Measurements from ENCODE around the gene MRPS25. TPM values are rescaled to one million over a fixed set of nuclear protein-coding genes. Genes with fewer than 3 reads are reported as not detected.

The MRPS25 gene
- polyA plus RNA-seq, 1 donor: 53.2 TPM

GRCh38 chr3:15083252-15083651 lies 18.1 kb upstream of the MRPS25 start:
- DNase-seq (ENCODE audit: low read depth): no peak

GRCh38 chr3:15081960-15082664 lies 17.0 kb upstream of the MRPS25 start:
- no peak for DNase-seq (ENCODE audit: low read depth)

GRCh38 chr3:15079091-15079490 lies 14.0 kb upstream of the MRPS25 start:
- no peak for DNase-seq (ENCODE audit: low read depth)

GRCh38 chr3:15074500-15074899 lies 9.4 kb upstream of the MRPS25 start:
- DNase-seq (ENCODE audit: low read depth): no peak

- no peak for DNase-seq (ENCODE audit: low read depth)
Observed at GRCh38 chr3:15071699-15072098, 6.6 kb upstream of the MRPS25 start.

- no peak for DNase-seq (ENCODE audit: low read depth)
Observed at GRCh38 chr3:15069441-15069840, 4.3 kb upstream of the MRPS25 start.

- DNase-seq (ENCODE audit: low read depth): no peak
Observed at GRCh38 chr3:15066467-15066866, 1.4 kb upstream of the MRPS25 start.

GRCh38 chr3:15065550-15066007 lies 464 bp upstream of the MRPS25 start:
- no peak for DNase-seq (ENCODE audit: low read depth)

GRCh38 chr3:15064299-15064834 lies 748 bp downstream of the MRPS25 start:
- DNase-seq (ENCODE audit: low read depth): no peak

- DNase-seq (ENCODE audit: low read depth): no peak
Observed at GRCh38 chr3:15063656-15064286, 1.3 kb downstream of the MRPS25 start.

GRCh38 chr3:15063238-15063637 lies 1.9 kb downstream of the MRPS25 start:
- no peak for DNase-seq (ENCODE audit: low read depth)

GRCh38 chr3:15060029-15060428 lies 5.1 kb downstream of the MRPS25 start:
- no peak for DNase-seq (ENCODE audit: low read depth)

- no peak for DNase-seq (ENCODE audit: low read depth)
Observed at GRCh38 chr3:15056676-15057404, 8.3 kb downstream of the MRPS25 start.

GRCh38 chr3:15055019-15055557 lies 10.0 kb downstream of the MRPS25 start:
- no peak for DNase-seq (ENCODE audit: low read depth)

GRCh38 chr3:15053541-15053940 lies 11.6 kb downstream of the MRPS25 start:
- no peak for DNase-seq (ENCODE audit: low read depth)

- no peak for DNase-seq (ENCODE audit: low read depth)
Observed at GRCh38 chr3:15052335-15053242, 12.5 kb downstream of the MRPS25 start.

GRCh38 chr3:15051531-15051930 lies 13.6 kb downstream of the MRPS25 start:
- DNase-seq (ENCODE audit: low read depth): no peak

GRCh38 chr3:15050405-15051092 lies 14.6 kb downstream of the MRPS25 start:
- no peak for DNase-seq (ENCODE audit: low read depth)

GRCh38 chr3:15049584-15049983 lies 15.5 kb downstream of the MRPS25 start:
- DNase-seq (ENCODE audit: low read depth): no peak

GRCh38 chr3:15045667-15046066 lies 19.4 kb downstream of the MRPS25 start:
- DNase-seq (ENCODE audit: low read depth): no peak

GRCh38 chr3:15044326-15044725 lies 20.8 kb downstream of the MRPS25 start:
- no peak for DNase-seq (ENCODE audit: low read depth)
